Measurements from ENCODE around the gene SLC26A6.

SLC26A6 gene

DNA sequence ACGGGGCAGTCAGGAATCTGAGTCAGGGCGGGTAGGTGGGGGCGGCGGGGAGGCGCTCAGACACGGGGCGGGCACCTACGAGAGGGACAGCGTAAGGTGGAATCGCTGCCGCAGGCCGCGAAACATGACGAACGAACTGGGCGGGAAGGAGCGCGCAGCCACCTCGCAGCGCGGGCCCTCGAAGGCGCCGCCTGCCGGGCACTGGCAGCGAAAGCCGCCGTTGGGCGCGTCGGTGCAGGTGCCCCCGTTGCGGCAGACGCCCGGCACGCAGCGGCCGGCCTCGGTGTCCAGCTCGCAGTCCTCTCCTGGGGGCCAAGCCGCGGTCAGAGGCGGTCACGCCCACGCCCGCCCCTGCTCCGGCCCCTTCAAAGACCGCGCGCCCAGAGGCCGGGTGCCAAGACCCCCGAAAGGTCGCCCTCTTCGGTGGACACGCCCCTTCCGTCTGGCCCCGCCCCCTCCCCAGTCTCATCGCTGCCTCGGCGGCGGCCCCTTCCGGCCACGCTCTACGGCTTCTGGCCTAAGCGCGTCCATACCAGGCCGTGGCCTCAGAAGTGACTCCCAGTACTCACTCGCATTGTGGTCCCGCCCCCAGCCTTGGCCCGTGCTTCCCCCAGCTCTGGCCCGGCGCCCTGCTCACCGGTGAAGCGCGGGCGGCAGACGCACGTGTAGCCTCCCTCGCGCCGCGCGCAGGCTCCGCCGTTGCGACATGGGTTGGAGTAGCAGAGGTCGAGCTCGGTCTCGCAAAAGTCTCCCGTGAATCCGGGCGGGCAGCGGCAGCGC lies 21.0 kb upstream of the SLC26A6 start:
- H3K79me2 ChIP-seq (ENCODE audit: control insufficient read depth, insufficient read depth, low read length, poor library complexity): no peaks in the 10 kb centered on the region
- no peak overlapping the region for H2AK5ac ChIP-seq (ENCODE audit: low read length)
- H4K91ac ChIP-seq (ENCODE audit: low read depth, low read length): no peak overlapping the region
- H3K18ac ChIP-seq (ENCODE audit: low read length): no peak overlapping the region
- H3K27me3 ChIP-seq (ENCODE audit: insufficient read depth, low read length): no peaks in the 10 kb centered on the region
- H3K27ac ChIP-seq (ENCODE audit: low read depth, low read length): no peak overlapping the region
- no peak overlapping the region for H2AFZ ChIP-seq (ENCODE audit: insufficient read depth, low read length, poor library complexity)
- H2BK5ac ChIP-seq (ENCODE audit: low read depth, low read length, poor library complexity): no peak overlapping the region
- H3K4me2 ChIP-seq (ENCODE audit: low read length): peak overlapping the region; percentile 64
- H2BK120ac ChIP-seq (ENCODE audit: insufficient read depth, low read length, poor library complexity): no peak overlapping the region
- H3K79me1 ChIP-seq (ENCODE audit: low read length): no peaks in the 10 kb centered on the region
- peak overlapping the region; percentile 72 for H4K8ac ChIP-seq (ENCODE audit: low read depth, low read length)
- peaks cover 32% of the 10 kb centered on the region for H3K9me3 ChIP-seq (ENCODE audit: insufficient read depth, low read depth, low read length)
- H3K36me3 ChIP-seq (ENCODE audit: control insufficient read depth in 1 of 2, insufficient read depth in 2 of 2, low read length in 2 of 2): no peaks in the 10 kb centered on the region
- H3K4me3 ChIP-seq (ENCODE audit: low read depth, low read length): peak overlapping the region; percentile 60
- no peak overlapping the region for H2BK12ac ChIP-seq (ENCODE audit: low read length)
- no peak overlapping the region for H3K9ac ChIP-seq (ENCODE audit: low read length)
- H4K12ac ChIP-seq (ENCODE audit: low read depth, low read length): peak overlapping the region; percentile 20
- peaks cover 5 to 10% of the 10 kb centered on the region in 2 experiments for H3K4me1 ChIP-seq (ENCODE audit: control insufficient read depth in 1 of 2, insufficient read depth in 2 of 2, low read length in 2 of 2)
- H3K14ac ChIP-seq (ENCODE audit: low read length): peak overlapping the region; percentile 52
- no peak overlapping the region for H3K23ac ChIP-seq (ENCODE audit: low read length)
- no CpG with 5 or more reads among the region's 94 CpGs for WGBS (ENCODE audit: extremely low coverage, insufficient coverage, insufficient read length)
- DNase-seq: peak; percentile 91 to 94
- no peak overlapping the region for H3K4ac ChIP-seq (ENCODE audit: low read depth, low read length)

DNA sequence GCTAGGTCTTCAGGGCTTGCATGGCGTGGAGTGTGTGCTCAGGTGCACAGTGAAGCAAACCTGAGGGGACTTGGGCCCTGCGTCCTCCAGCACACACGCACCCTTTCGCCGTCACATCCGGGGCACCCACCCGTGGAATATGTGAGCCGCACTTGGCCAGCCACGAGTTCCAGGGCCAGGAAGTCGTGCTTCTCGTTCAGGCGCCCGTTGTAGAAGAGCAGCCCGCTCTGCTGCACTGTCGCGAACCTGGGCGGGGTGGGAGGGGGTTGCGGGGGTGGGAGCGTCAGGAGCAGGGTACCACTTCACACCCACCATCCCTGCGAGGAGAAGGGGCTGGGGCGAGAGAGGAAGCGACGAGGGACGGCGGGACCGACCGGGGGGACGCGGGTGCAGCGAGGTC lies 20.3 kb upstream of the SLC26A6 start:
- no peak overlapping the region for H2BK12ac ChIP-seq (ENCODE audit: low read length)
- H3K18ac ChIP-seq (ENCODE audit: low read length): no peak overlapping the region
- no peak for DNase-seq
- no CpG with 5 or more reads among the region's 30 CpGs for WGBS (ENCODE audit: extremely low coverage, insufficient coverage, insufficient read length)
- H3K79me2 ChIP-seq (ENCODE audit: control insufficient read depth, insufficient read depth, low read length, poor library complexity): no peaks in the 10 kb centered on the region
- H3K27me3 ChIP-seq (ENCODE audit: insufficient read depth, low read length): no peaks in the 10 kb centered on the region
- peaks cover 4 to 9% of the 10 kb centered on the region in 2 experiments for H3K4me1 ChIP-seq (ENCODE audit: control insufficient read depth in 1 of 2, insufficient read depth in 2 of 2, low read length in 2 of 2)
- H2BK120ac ChIP-seq (ENCODE audit: insufficient read depth, low read length, poor library complexity): no peak overlapping the region
- no peaks in the 10 kb centered on the region for H3K36me3 ChIP-seq (ENCODE audit: control insufficient read depth in 1 of 2, insufficient read depth in 2 of 2, low read length in 2 of 2)
- no peak overlapping the region for H2BK5ac ChIP-seq (ENCODE audit: low read depth, low read length, poor library complexity)
- H3K14ac ChIP-seq (ENCODE audit: low read length): no peak overlapping the region
- no peak overlapping the region for H3K27ac ChIP-seq (ENCODE audit: low read depth, low read length)
- H3K9me3 ChIP-seq (ENCODE audit: insufficient read depth, low read depth, low read length): peaks cover 26% of the 10 kb centered on the region
- H3K23ac ChIP-seq (ENCODE audit: low read length): no peak overlapping the region
- H4K8ac ChIP-seq (ENCODE audit: low read depth, low read length): no peak overlapping the region
- H3K4me3 ChIP-seq (ENCODE audit: low read depth, low read length): no peak overlapping the region
- H4K12ac ChIP-seq (ENCODE audit: low read depth, low read length): no peak overlapping the region
- no peak overlapping the region for H4K91ac ChIP-seq (ENCODE audit: low read depth, low read length)
- H3K9ac ChIP-seq (ENCODE audit: low read length): no peak overlapping the region
- H2AK5ac ChIP-seq (ENCODE audit: low read length): no peak overlapping the region
- peak overlapping the region; percentile 64 for H3K4me2 ChIP-seq (ENCODE audit: low read length)
- no peak overlapping the region for H2AFZ ChIP-seq (ENCODE audit: insufficient read depth, low read length, poor library complexity)
- no peaks in the 10 kb centered on the region for H3K79me1 ChIP-seq (ENCODE audit: low read length)
- no peak overlapping the region for H3K4ac ChIP-seq (ENCODE audit: low read depth, low read length)

- Histone ChIP-seq H2BK5ac (ENCODE audit: low read depth, low read length, poor library complexity) (no peak overlapping the region), H2BK120ac (ENCODE audit: insufficient read depth, low read length, poor library complexity) (no peak overlapping the region), H3K4ac (ENCODE audit: low read depth, low read length) (no peak overlapping the region), H3K23ac (ENCODE audit: low read length) (no peak overlapping the region), H3K36me3 (ENCODE audit: control insufficient read depth in 1 of 2, insufficient read depth in 2 of 2, low read length in 2 of 2) (no peaks in the 10 kb centered on the region), H3K9ac (ENCODE audit: low read length) (no peak overlapping the region), H2AFZ (ENCODE audit: insufficient read depth, low read length, poor library complexity) (no peak overlapping the region), H2AK5ac (ENCODE audit: low read length) (no peak overlapping the region), H3K9me3 (ENCODE audit: insufficient read depth, low read depth, low read length) (peaks cover 22% of the 10 kb centered on the region), H3K79me1 (ENCODE audit: low read length) (no peaks in the 10 kb centered on the region), H3K4me1 (ENCODE audit: control insufficient read depth in 1 of 2, insufficient read depth in 2 of 2, low read length in 2 of 2) (peaks cover 4 to 9% of the 10 kb centered on the region in 2 experiments), H3K4me3 (ENCODE audit: low read depth, low read length) (no peak overlapping the region), H4K12ac (ENCODE audit: low read depth, low read length) (no peak overlapping the region), H3K27me3 (ENCODE audit: insufficient read depth, low read length) (no peaks in the 10 kb centered on the region), H3K14ac (ENCODE audit: low read length) (no peak overlapping the region), H3K79me2 (ENCODE audit: control insufficient read depth, insufficient read depth, low read length, poor library complexity) (no peaks in the 10 kb centered on the region), H3K4me2 (ENCODE audit: low read length) (no peak overlapping the region), H4K8ac (ENCODE audit: low read depth, low read length) (no peak overlapping the region), H2BK12ac (ENCODE audit: low read length) (no peak overlapping the region), H4K91ac (ENCODE audit: low read depth, low read length) (no peak overlapping the region), H3K27ac (ENCODE audit: low read depth, low read length) (no peak overlapping the region), H3K18ac (ENCODE audit: low read length) (no peak overlapping the region)
- no CpG with 5 or more reads among the region's 12 CpGs for WGBS (ENCODE audit: extremely low coverage, insufficient coverage, insufficient read length)
- DNase-seq: no peak
These were observed 19.8 kb upstream of the SLC26A6 start for GRCh38 chr3:48655063-48655462.

DNA sequence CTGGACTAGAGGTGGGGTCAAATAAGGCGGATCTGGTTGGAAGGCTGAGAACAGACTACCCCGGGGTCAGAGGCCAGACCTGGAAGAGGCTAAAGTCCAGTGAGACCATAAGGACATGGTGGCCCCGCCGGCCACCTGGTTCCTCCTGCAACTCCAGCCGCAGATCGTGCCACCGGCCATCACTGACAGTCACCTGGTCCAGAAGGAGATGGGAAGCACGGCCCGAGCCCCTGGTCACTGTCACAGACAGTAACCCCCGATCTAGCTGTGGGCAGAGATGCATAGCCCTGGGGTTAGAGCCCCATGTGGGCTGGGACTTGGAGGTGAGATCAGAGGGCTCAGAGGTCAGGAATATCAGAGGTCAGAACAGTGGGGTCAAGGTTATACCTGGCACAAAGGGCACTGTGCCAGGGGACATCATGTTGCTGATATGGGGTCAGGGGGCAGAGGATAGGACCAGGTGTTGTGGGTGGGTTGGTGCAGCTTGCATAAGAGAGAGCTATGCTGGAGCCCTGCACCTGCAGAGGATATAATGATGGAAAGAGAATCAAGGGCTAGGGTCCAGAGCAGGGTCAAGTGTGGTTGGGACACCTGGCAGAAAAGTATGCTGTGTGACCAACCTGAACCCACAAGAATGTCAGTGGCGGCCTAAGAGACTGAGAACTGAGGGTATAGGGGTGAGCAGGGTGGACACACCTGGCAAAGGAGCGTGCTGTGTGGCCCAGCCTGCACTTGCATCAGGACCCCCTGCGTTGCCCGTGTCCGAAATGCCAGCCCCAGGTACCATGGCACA lies 17.9 kb upstream of the SLC26A6 start:
- H3K9me3 ChIP-seq (ENCODE audit: insufficient read depth, low read depth, low read length): peaks cover 12% of the 10 kb centered on the region
- no peaks in the 10 kb centered on the region for H3K36me3 ChIP-seq (ENCODE audit: control insufficient read depth in 1 of 2, insufficient read depth in 2 of 2, low read length in 2 of 2)
- H2BK120ac ChIP-seq (ENCODE audit: insufficient read depth, low read length, poor library complexity): no peak overlapping the region
- H4K12ac ChIP-seq (ENCODE audit: low read depth, low read length): no peak overlapping the region
- no peak overlapping the region for H3K4ac ChIP-seq (ENCODE audit: low read depth, low read length)
- no peak for DNase-seq
- H3K9ac ChIP-seq (ENCODE audit: low read length): no peak overlapping the region
- no peaks in the 10 kb centered on the region for H3K79me2 ChIP-seq (ENCODE audit: control insufficient read depth, insufficient read depth, low read length, poor library complexity)
- H3K18ac ChIP-seq (ENCODE audit: low read length): no peak overlapping the region
- no peak overlapping the region for H2BK12ac ChIP-seq (ENCODE audit: low read length)
- H3K27me3 ChIP-seq (ENCODE audit: insufficient read depth, low read length): no peaks in the 10 kb centered on the region
- no peak overlapping the region for H2AK5ac ChIP-seq (ENCODE audit: low read length)
- peaks cover 4 to 9% of the 10 kb centered on the region in 2 experiments for H3K4me1 ChIP-seq (ENCODE audit: control insufficient read depth in 1 of 2, insufficient read depth in 2 of 2, low read length in 2 of 2)
- no peak overlapping the region for H2BK5ac ChIP-seq (ENCODE audit: low read depth, low read length, poor library complexity)
- H4K91ac ChIP-seq (ENCODE audit: low read depth, low read length): no peak overlapping the region
- no peak overlapping the region for H2AFZ ChIP-seq (ENCODE audit: insufficient read depth, low read length, poor library complexity)
- H3K27ac ChIP-seq (ENCODE audit: low read depth, low read length): no peak overlapping the region
- H4K8ac ChIP-seq (ENCODE audit: low read depth, low read length): no peak overlapping the region
- H3K4me3 ChIP-seq (ENCODE audit: low read depth, low read length): no peak overlapping the region
- no CpG with 5 or more reads among the region's 15 CpGs for WGBS (ENCODE audit: extremely low coverage, insufficient coverage, insufficient read length)
- H3K79me1 ChIP-seq (ENCODE audit: low read length): no peaks in the 10 kb centered on the region
- no peak overlapping the region for H3K4me2 ChIP-seq (ENCODE audit: low read length)
- H3K23ac ChIP-seq (ENCODE audit: low read length): no peak overlapping the region
- no peak overlapping the region for H3K14ac ChIP-seq (ENCODE audit: low read length)
